WERI-Rb-1 (cell line): ENCODE measurements around the gene XRCC1.
"Not testable (repeated sequence)": the region's sequence is repeated elsewhere in the genome, so short reads cannot be mapped to it uniquely, and the experiment has no call there.

Source experiments
- DNase-seq: peaks from one replicate; pipeline ENCODE4 v3.0.0-alpha.2; 2020
- H3K27ac ChIP-seq: fragments of 250-450 bp; sonication (Bioruptor Pico); 2 replicates; pipeline ENCODE4 v1.5.1; 2020; ENCODE audit warnings: mild to moderate bottlenecking, moderate library complexity
- H3K27me3 ChIP-seq: fragments of 250-450 bp; sonication (Bioruptor Pico); 2 replicates; pipeline ENCODE4 v1.5.1; 2021; ENCODE audit warnings: mild to moderate bottlenecking, low read depth, moderate library complexity; ENCODE audit not compliant: insufficient read depth, severe bottlenecking
- H3K36me3 ChIP-seq: fragments of 250-450 bp; sonication (Bioruptor Pico); 2 replicates; pipeline ENCODE4 v1.5.1; 2020; ENCODE audit warnings: mild to moderate bottlenecking, moderate library complexity
- H3K4me3 ChIP-seq: 2 replicates; pipeline ENCODE4 v1.5.1; 2011; ENCODE audit warnings: low read depth, mild to moderate bottlenecking, control low read depth, low read length
- H3K9me3 ChIP-seq: fragments of 250-450 bp; sonication (Bioruptor Pico); 2 replicates; pipeline ENCODE4 v1.5.1; 2021; ENCODE audit warnings: mild to moderate bottlenecking, moderate library complexity; ENCODE audit not compliant: severe bottlenecking
- CTCF ChIP-seq: IDR thresholded peaks from 2 replicates; pipeline ENCODE4 v1.5.1; 2011; ENCODE audit warnings: low read depth, mild to moderate bottlenecking, control low read depth, inconsistent platforms, low read length

XRCC1 gene

DNA sequence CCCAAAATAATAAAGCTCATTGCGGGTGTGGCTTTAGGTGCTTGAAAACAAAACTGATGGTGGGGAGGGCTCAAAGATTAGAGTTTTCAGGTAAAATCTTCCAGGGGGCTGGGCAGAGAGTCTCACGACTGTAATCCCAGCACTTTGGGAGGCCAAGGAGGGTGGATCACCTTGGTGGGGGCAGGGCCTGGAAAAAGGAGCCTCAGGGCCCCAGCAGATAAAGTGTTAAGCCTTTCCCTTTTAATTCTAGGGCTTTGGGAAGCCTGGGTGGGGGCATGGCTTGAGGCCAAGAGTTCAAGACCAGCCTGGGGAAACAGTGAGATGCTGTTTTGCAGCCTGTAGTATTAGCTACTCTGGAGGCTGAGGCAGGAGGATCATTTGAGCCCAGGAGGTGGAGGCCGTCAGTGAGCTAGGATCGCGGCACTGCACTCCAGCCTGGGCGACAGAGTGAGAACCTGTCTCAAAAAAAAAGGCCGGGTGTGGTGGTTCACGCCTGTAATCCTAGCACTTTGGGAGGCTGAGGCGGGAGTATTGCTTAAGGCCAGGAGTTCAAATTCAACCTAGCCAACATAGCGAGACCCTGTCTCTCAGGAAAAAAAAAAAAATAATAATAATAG lies 18.9 kb upstream of the XRCC1 start:
- H3K27me3 ChIP-seq: no peaks in the 10 kb centered on the region
- H3K36me3 ChIP-seq: peaks cover 47% of the 10 kb centered on the region
- no peak for TF ChIP-seq CTCF
- no peaks in the 10 kb centered on the region for H3K9me3 ChIP-seq
- H3K4me3 ChIP-seq: no peak overlapping the region
- no peak for DNase-seq
- no peak overlapping the region for H3K27ac ChIP-seq

GRCh38 chr19:43592800-43593350 lies 17.5 kb upstream of the XRCC1 start:
- TF ChIP-seq CTCF: no peak
- DNase-seq: no peak
- Histone ChIP-seq H3K9me3 (no peaks in the 10 kb centered on the region), H3K36me3 (peaks cover 40% of the 10 kb centered on the region), H3K27me3 (no peaks in the 10 kb centered on the region), H3K4me3 (no peak overlapping the region), H3K27ac (no peak overlapping the region)

- Histone ChIP-seq H3K27ac (no peak overlapping the region), H3K4me3 (no peak overlapping the region), H3K36me3 (peaks cover 40% of the 10 kb centered on the region), H3K27me3 (no peaks in the 10 kb centered on the region), H3K9me3 (no peaks in the 10 kb centered on the region)
- TF ChIP-seq CTCF: no peak
- DNase-seq: no peak
Measured at GRCh38 chr19:43591904-43592772, 16.8 kb upstream of the XRCC1 start.

DNA sequence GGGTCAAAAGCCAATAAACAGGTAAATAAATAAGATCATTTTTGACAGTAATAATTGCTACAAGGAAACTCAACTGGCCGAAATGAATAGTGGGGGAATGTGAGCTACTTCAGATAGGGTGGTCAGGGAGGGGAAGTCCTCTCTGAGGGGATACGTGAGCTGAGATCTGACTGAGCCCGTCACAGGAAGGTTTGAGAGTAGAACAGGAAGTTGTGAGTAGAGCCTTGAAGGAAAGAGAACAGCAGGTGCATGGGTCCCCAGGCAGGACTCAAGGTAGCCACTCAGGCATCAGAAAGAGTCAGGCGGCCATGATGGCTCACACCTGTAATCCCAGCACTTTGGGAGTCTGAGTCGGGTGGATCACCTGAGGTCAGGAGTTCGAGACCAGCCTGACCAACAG lies 14.4 kb upstream of the XRCC1 start:
- no peak for DNase-seq
- Histone ChIP-seq H3K36me3 (peaks cover 38% of the 10 kb centered on the region), H3K4me3 (no peak overlapping the region), H3K27me3 (no peaks in the 10 kb centered on the region), H3K9me3 (no peaks in the 10 kb centered on the region), H3K27ac (no peak overlapping the region)
- TF ChIP-seq CTCF: no peak

DNA sequence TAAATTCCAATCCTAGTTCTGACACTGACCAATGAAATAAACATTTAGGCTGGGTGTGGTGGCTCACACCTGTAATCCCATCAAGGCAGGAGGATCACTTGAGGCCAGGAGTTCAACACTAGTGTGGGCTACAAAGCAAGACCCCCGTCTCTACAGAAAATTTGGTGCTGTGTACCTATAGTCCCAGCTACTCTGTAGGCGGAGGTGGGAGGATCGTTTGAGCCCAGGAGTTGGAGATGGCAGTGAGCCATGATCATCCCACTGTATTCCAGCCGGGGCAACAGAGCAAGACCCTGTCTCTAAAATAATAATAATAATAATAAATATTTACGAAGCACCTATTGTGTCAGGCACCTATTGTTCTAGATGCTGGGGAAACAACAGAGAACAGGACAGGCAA lies 13.9 kb upstream of the XRCC1 start:
- Histone ChIP-seq H3K27ac (no peak overlapping the region), H3K4me3 (no peak overlapping the region), H3K27me3 (no peaks in the 10 kb centered on the region), H3K36me3 (peaks cover 34% of the 10 kb centered on the region), H3K9me3 (no peaks in the 10 kb centered on the region)
- no peak for DNase-seq
- no peak for TF ChIP-seq CTCF

DNA sequence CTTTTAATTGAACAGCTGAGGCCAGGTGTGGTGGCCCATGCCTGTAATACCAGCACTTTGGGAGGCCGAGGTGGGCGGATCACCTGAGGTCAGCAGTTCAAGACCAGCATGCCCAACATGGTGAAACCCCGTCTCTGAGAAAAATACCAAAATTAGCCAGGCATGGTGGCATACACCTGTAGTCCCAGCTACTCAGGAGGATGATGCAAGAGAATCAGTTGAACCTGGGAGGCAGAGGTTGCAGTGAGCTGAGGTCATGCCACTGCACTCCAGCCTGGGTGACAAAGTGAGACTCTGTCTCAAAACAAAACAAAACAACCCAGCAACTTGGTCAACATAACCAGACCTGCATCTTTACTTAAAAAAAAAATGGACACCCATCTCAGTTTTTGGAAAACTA lies 11.7 kb upstream of the XRCC1 start:
- H3K27ac ChIP-seq, H3K4me3 ChIP-seq, DNase-seq, H3K27me3 ChIP-seq, H3K9me3 ChIP-seq: not testable (repeated sequence)
- peaks cover 11% of the 10 kb centered on the region for H3K36me3 ChIP-seq
